ENCODE measurements around the gene BCKDHA.
A peak's percentile ranks its signal among the peaks of the same experiment; 100 is the strongest.
"Not testable (repeated sequence)": the region's sequence is repeated elsewhere in the genome, so short reads cannot be mapped to it uniquely, and the experiment has no call there.

BCKDHA gene

DNA sequence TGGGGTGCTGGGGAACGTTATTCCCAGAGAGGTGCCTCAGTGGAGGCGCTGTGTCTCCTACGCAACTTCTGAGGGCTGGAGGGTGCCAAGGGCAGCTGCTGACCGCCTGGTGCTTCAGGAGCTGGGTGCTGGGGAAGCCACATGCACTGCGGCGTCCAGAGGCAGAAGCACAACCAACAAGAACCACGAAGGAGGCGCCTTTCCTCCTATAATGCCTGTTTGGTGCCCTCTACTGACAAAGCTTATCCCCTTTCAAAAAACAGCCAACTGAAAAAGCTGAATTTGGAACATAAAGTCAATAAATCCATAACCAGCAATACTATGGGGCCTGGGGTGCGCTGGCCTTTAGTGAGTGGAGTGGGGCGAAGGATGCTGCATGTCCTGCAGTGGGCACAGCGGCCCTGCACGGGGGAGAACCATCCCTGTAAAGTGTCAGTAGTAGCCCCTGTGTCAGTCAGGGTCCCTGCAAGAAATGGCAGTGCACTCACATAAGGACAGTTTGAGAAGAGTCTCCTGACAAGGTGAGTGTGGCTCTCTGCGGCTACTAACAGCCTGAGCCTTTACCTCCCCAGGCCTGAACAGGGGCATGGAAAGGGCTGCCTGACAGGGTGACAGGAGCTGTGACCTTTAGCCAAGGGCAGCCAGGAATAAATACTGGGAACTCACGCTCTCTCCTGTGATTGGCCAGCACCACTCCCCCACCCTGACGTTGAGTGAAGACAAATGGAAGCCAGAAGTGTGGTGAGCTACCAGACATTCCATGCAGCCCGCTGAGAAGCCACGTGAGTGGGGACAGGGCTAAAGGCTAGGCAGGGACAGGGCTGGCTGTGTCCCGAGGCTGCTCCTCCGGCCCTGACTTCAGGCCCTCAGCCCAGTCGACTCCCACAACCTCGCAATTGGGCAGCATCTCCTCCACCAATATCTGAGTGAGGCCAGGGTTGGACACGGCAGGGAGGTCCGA lies 34.1 kb downstream of the BCKDHA start:
- no peak for DNase-seq (ENCODE audit: low spot score)
- Histone ChIP-seq H3K9me3 (ENCODE audit: severe bottlenecking) (no peaks in the 10 kb centered on the region), H3K36me3 (ENCODE audit: low read depth) (peaks cover 23% of the 10 kb centered on the region), H3K27ac (ENCODE audit: poor library complexity, severe bottlenecking) (no peak overlapping the region), H3K27me3 (ENCODE audit: insufficient read depth, poor library complexity, severe bottlenecking) (no peaks in the 10 kb centered on the region), H3K4me1 (ENCODE audit: insufficient read depth, poor library complexity, severe bottlenecking) (no peaks in the 10 kb centered on the region), H3K4me3 (ENCODE audit: severe bottlenecking) (no peak overlapping the region)
- no peak for ATAC-seq (ENCODE audit: low read depth)
- TF ChIP-seq CTCF (IDR thresholded peaks at IDR 0.05; ENCODE audit: poor library complexity, severe bottlenecking) = peak; percentile 57

DNA sequence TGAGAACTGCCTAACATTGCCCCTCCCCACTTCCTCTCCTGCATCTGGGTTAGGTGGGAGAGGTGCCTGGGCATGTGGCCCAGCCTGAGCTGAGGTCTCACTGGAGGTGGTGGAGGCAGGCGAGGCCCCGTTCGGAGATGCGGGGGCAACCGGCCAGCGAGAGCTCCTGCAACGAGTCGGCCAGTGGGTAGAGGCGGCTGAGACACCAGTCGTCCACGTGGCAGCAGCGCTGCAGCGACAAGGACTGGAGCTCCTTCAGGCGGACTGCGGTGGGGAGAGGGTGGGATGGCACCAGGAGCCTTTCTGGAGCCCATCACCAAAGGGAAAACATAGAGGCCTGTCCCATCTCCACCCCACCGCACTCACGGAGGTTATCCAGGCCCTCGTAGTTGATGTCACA lies 35.6 kb downstream of the BCKDHA start:
- Histone ChIP-seq H3K36me3 (ENCODE audit: low read depth) (peaks cover 28% of the 10 kb centered on the region), H3K9me3 (ENCODE audit: severe bottlenecking) (no peaks in the 10 kb centered on the region), H3K27me3 (ENCODE audit: insufficient read depth, poor library complexity, severe bottlenecking) (no peaks in the 10 kb centered on the region), H3K27ac (ENCODE audit: poor library complexity, severe bottlenecking) (no peak overlapping the region), H3K4me3 (ENCODE audit: severe bottlenecking) (no peak overlapping the region), H3K4me1 (ENCODE audit: insufficient read depth, poor library complexity, severe bottlenecking) (no peaks in the 10 kb centered on the region)
- DNase-seq (ENCODE audit: low spot score) (no peak), ATAC-seq (ENCODE audit: low read depth) (no peak)
- TF ChIP-seq CTCF (IDR thresholded peaks at IDR 0.05; ENCODE audit: poor library complexity, severe bottlenecking) = no peak

- Histone ChIP-seq H3K4me1 (ENCODE audit: insufficient read depth, poor library complexity, severe bottlenecking) (no peaks in the 10 kb centered on the region), H3K27ac (ENCODE audit: poor library complexity, severe bottlenecking) (no peak overlapping the region), H3K27me3 (ENCODE audit: insufficient read depth, poor library complexity, severe bottlenecking) (no peaks in the 10 kb centered on the region), H3K36me3 (ENCODE audit: low read depth) (peaks cover 28% of the 10 kb centered on the region), H3K4me3 (ENCODE audit: severe bottlenecking) (no peak overlapping the region), H3K9me3 (ENCODE audit: severe bottlenecking) (no peaks in the 10 kb centered on the region)
- TF ChIP-seq CTCF (IDR thresholded peaks at IDR 0.05; ENCODE audit: poor library complexity, severe bottlenecking) = no peak
- no peak for DNase-seq (ENCODE audit: low spot score)
- ATAC-seq (ENCODE audit: low read depth) = no peak
Observed at GRCh38 chr19:41434450-41434849, 36.8 kb downstream of the BCKDHA start.

GRCh38 chr19:41435376-41435775 lies 37.8 kb downstream of the BCKDHA start:
- ATAC-seq (ENCODE audit: low read depth); H3K27ac ChIP-seq (ENCODE audit: poor library complexity, severe bottlenecking); H3K4me3 ChIP-seq (ENCODE audit: severe bottlenecking); H3K4me1 ChIP-seq (ENCODE audit: insufficient read depth, poor library complexity, severe bottlenecking); DNase-seq (ENCODE audit: low spot score); H3K9me3 ChIP-seq (ENCODE audit: severe bottlenecking); H3K27me3 ChIP-seq (ENCODE audit: insufficient read depth, poor library complexity, severe bottlenecking): not testable (repeated sequence)
- peaks cover 28% of the 10 kb centered on the region for H3K36me3 ChIP-seq (ENCODE audit: low read depth)

GRCh38 chr19:41435936-41436673 lies 38.5 kb downstream of the BCKDHA start:
- H3K4me1 ChIP-seq (ENCODE audit: insufficient read depth, poor library complexity, severe bottlenecking) = no peaks in the 10 kb centered on the region
- H3K27me3 ChIP-seq (ENCODE audit: insufficient read depth, poor library complexity, severe bottlenecking) = no peaks in the 10 kb centered on the region
- H3K9me3 ChIP-seq (ENCODE audit: severe bottlenecking) = no peaks in the 10 kb centered on the region
- no peak overlapping the region for H3K4me3 ChIP-seq (ENCODE audit: severe bottlenecking)
- DNase-seq (ENCODE audit: low spot score) (peak; percentile 23), ATAC-seq (ENCODE audit: low read depth) (no peak)
- H3K27ac ChIP-seq (ENCODE audit: poor library complexity, severe bottlenecking) = no peak overlapping the region
- peaks cover 25% of the 10 kb centered on the region for H3K36me3 ChIP-seq (ENCODE audit: low read depth)
- no peak for TF ChIP-seq CTCF (IDR thresholded peaks at IDR 0.05; ENCODE audit: poor library complexity, severe bottlenecking)
